ENCODE measurements around the gene RALB.

The RALB gene

DNA sequence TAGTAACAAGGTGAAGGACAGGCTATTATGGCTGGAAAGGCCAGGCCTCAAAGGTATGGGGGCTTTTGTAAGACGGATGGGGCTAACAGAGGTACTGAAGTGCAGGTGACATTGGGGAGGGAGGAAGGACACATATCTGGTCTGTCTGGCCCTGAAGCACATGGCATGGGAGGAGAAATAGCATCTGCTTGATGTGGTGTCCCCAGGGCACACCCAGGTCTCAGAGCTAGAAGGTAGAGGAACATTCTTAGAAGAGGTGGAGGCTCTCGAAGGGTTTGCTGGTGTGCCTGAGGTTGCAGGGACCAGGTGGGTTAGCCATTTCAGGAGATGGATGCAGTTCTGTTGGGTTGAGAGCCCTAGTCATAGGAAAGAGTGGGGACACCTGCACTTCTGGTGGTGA, 9.5 kb downstream of the RALB start:
- Histone ChIP-seq H3K9me3 (replicated peaks; ENCODE audit: insufficient read depth, low read length) (no peaks in the 10 kb centered on the region), H3K9ac (ENCODE audit: low read length) (no peak overlapping the region), H3K27me3 (replicated peaks; ENCODE audit: insufficient read depth, low read length) (no peaks in the 10 kb centered on the region), H3K9me2 (replicated peaks; ENCODE audit: insufficient read depth, low read length) (no peaks in the 10 kb centered on the region), H3K79me2 (ENCODE audit: low read length) (peaks cover 49% of the 10 kb centered on the region), H2AFZ (ENCODE audit: low read length) (no peak overlapping the region), H3K4me1 (ENCODE audit: low read length) (peaks cover 25% of the 10 kb centered on the region), H4K20me1 (ENCODE audit: insufficient read depth, low read length) (no peaks in the 10 kb centered on the region), H3F3A (ENCODE audit: insufficient read depth, low read length) (no peaks in the 10 kb centered on the region), H3K4me2 (ENCODE audit: low read depth, low read length) (no peak overlapping the region), H3K36me3 (replicated peaks; ENCODE audit: insufficient read depth, low read length) (no peaks in the 10 kb centered on the region), H3K4me3 (ENCODE audit: low read length) (no peak overlapping the region), H3K27ac (ENCODE audit: low read length) (no peak overlapping the region)
- no peak for DNase-seq
- TF ChIP-seq, protein P1, sequence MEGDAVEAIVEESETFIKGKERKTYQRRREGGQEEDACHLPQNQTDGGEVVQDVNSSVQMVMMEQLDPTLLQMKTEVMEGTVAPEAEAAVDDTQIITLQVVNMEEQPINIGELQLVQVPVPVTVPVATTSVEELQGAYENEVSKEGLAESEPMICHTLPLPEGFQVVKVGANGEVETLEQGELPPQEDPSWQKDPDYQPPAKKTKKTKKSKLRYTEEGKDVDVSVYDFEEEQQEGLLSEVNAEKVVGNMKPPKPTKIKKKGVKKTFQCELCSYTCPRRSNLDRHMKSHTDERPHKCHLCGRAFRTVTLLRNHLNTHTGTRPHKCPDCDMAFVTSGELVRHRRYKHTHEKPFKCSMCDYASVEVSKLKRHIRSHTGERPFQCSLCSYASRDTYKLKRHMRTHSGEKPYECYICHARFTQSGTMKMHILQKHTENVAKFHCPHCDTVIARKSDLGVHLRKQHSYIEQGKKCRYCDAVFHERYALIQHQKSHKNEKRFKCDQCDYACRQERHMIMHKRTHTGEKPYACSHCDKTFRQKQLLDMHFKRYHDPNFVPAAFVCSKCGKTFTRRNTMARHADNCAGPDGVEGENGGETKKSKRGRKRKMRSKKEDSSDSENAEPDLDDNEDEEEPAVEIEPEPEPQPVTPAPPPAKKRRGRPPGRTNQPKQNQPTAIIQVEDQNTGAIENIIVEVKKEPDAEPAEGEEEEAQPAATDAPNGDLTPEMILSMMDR (IDR thresholded peaks at IDR 0.05; ENCODE audit: low read length) = no peak

DNA sequence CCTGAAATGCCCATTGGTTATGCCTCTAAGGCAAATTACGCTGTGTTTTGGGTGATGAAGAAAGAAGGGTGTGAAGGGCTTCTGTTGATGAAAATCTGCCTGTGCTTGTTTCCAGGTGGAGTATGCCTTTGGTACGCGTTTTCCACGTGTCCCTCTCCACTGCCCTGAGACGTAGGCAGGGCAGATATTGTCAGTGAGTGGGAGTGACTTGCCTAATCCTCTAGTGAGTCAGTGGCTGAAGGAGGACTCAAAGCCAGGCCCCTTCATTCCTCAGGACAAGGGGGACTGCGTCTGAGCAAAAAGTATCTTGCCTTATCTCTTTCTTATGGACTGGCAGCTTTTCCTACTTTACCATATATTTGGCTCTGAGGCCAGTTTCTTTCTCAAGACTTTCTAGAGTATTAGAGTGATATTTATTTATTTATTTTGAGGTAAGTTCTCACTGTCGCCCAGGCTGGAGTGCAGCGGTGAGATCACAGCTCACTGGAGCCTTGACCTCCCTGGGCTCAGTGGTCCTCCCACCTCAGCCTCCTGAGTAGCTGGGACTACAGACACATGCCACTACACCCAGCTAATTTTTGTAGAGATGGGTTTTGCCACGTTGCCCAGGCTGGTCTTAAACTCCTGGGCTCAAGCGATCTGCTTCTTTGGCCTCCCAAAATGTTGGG, 10.2 kb downstream of the RALB start:
- H3K4me1 ChIP-seq (ENCODE audit: low read length) = peaks cover 18% of the 10 kb centered on the region
- no peak for DNase-seq
- no peaks in the 10 kb centered on the region for H3K27me3 ChIP-seq (replicated peaks; ENCODE audit: insufficient read depth, low read length)
- TF ChIP-seq EZH2 (optimal IDR thresholded peaks at IDR 0.05; ENCODE audit: low read depth, low read length) = no peak
- no peak for TF ChIP-seq EZH2phosphoT487 (IDR thresholded peaks at IDR 0.05; ENCODE audit: low read length)
- TF ChIP-seq, protein P1 (IDR thresholded peaks at IDR 0.05; ENCODE audit: low read length) = no peak
- H3F3A ChIP-seq (ENCODE audit: insufficient read depth, low read length) = no peaks in the 10 kb centered on the region
- no peaks in the 10 kb centered on the region for H3K9me3 ChIP-seq (replicated peaks; ENCODE audit: insufficient read depth, low read length)
- no peaks in the 10 kb centered on the region for H3K9me2 ChIP-seq (replicated peaks; ENCODE audit: insufficient read depth, low read length)
- no peaks in the 10 kb centered on the region for H4K20me1 ChIP-seq (ENCODE audit: insufficient read depth, low read length)
- H3K36me3 ChIP-seq (replicated peaks; ENCODE audit: insufficient read depth, low read length) = no peaks in the 10 kb centered on the region
- H2AFZ ChIP-seq (ENCODE audit: low read length) = no peak overlapping the region
- H3K9ac ChIP-seq (ENCODE audit: low read length) = no peak overlapping the region
- no peak overlapping the region for H3K4me2 ChIP-seq (ENCODE audit: low read depth, low read length)
- no peak overlapping the region for H3K4me3 ChIP-seq (ENCODE audit: low read length)
- no peak overlapping the region for H3K27ac ChIP-seq (ENCODE audit: low read length)
- H3K79me2 ChIP-seq (ENCODE audit: low read length) = peaks cover 45% of the 10 kb centered on the region

DNA sequence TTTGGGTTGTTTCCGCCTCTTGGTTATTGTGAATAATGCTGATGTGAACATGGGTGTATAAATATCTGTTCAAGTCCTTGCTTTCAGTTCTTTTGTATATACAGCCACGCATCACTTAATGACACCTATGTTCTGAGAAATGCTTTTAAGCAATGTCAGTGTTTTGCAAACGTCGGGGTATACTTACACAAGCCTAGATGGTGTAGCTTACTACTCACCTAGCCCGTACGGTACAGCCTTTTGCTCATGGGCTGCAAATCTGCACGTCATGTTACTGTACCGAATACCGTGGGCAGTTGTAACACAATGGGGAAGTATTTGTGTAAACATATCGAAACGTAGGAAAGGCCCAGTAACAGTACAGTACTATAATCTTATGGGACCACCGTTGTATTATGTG, 12.4 kb downstream of the RALB start:
- Histone ChIP-seq H3K9ac (ENCODE audit: low read length) (no peak overlapping the region), H3K4me2 (ENCODE audit: low read depth, low read length) (no peak overlapping the region), H3K27me3 (replicated peaks; ENCODE audit: insufficient read depth, low read length) (no peaks in the 10 kb centered on the region), H3K4me1 (ENCODE audit: low read length) (peaks cover 12% of the 10 kb centered on the region), H3K4me3 (ENCODE audit: low read length) (no peak overlapping the region), H3K27ac (ENCODE audit: low read length) (no peak overlapping the region), H3K36me3 (replicated peaks; ENCODE audit: insufficient read depth, low read length) (no peaks in the 10 kb centered on the region), H3K9me3 (replicated peaks; ENCODE audit: insufficient read depth, low read length) (no peaks in the 10 kb centered on the region), H3K79me2 (ENCODE audit: low read length) (peaks cover 38% of the 10 kb centered on the region), H4K20me1 (ENCODE audit: insufficient read depth, low read length) (no peaks in the 10 kb centered on the region), H3F3A (ENCODE audit: insufficient read depth, low read length) (no peaks in the 10 kb centered on the region), H3K9me2 (replicated peaks; ENCODE audit: insufficient read depth, low read length) (no peaks in the 10 kb centered on the region), H2AFZ (ENCODE audit: low read length) (no peak overlapping the region)
- no peak for DNase-seq
- TF ChIP-seq EZH2 (optimal IDR thresholded peaks at IDR 0.05; ENCODE audit: low read depth, low read length) (no peak), EZH2phosphoT487 (IDR thresholded peaks at IDR 0.05; ENCODE audit: low read length) (no peak)
- TF ChIP-seq, protein P1 (IDR thresholded peaks at IDR 0.05; ENCODE audit: low read length) = no peak
